Activated naive CD4-positive, alpha-beta T cell treated with anti-CD3 and anti-CD28 coated beads, Interleukin-2, amount 50 U/mL, for 72 hours (primary cell): ENCODE results near the gene ZNF174. TPM values are rescaled to one million over a fixed set of nuclear protein-coding genes. Genes with fewer than 3 reads are reported as not detected.

Experiments
- ATAC-seq, 2 donors: fragments of 150-1000 bp; cut with Tn5 transposase; 2 replicates each; pipeline ENCODE4 v1.10.0; 2021; ENCODE audit warnings: mild to moderate bottlenecking in 2 of 2, moderate library complexity in 2 of 2
- DNase-seq, 2 donors: peaks; one replicate each; pipeline ENCODE4 v3.0.0; 2021 to 2022; ENCODE audit warnings: low spot score in 2 of 2
- H3K27ac Mint-ChIP-seq, 2 donors: one replicate each; pipeline ENCODE4 v1.8.0; 2022; ENCODE audit warnings: mild to moderate bottlenecking in 2 of 2, mixed read lengths in 2 of 2
- H3K36me3 Mint-ChIP-seq, 2 donors: one replicate each; pipeline ENCODE4 v1.8.0; 2022; ENCODE audit warnings: mixed read lengths in 2 of 2
- H3K9me3 Mint-ChIP-seq, 2 donors: one replicate each; pipeline ENCODE4 v1.8.0; 2022; ENCODE audit warnings: mixed read lengths in 2 of 2
- total RNA-seq, 2 donors: library from RNA; stranded (reverse); gene quantifications; one replicate each; pipeline ENCODE4 v1.2.3, GENCODE V29; 2022

Gene ZNF174
- total RNA-seq, 2 donors from 2014 or later, result 5.2 to 7.7 TPM

DNA sequence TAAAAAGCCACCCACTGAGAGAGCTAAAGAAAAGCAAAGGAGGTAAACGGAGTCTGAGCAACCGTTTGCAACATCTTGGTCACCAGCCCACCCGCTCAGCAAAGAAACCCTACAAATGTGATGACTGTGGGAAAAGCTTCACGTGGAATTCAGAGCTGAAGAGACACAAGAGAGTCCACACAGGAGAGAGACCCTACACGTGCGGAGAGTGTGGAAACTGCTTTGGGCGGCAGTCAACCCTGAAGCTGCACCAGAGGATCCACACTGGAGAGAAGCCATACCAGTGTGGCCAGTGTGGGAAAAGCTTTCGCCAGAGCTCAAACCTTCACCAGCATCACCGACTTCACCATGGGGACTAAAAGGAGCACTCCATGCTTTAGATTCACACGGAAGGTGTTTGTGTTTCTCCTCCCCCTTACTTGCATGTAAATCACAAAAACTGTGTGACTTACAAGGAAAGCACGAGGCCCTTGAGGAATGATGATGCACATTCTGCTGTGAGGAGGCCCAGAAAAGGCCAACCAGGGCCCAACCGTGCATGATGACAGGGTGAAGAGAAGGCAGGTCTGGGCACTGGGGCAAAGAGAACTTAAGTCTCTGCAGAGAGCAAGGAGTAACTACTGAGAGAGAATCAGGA lies 7.7 kb downstream of the ZNF174 start:
- ATAC-seq, result no peak
- no peak overlapping the region for H3K27ac Mint-ChIP-seq
- DNase-seq, result no peak
- H3K9me3 Mint-ChIP-seq, result peaks cover 40 to 47% of the 10 kb centered on the region in 2 donors
- H3K36me3 Mint-ChIP-seq, result peaks cover 77 to 88% of the 10 kb centered on the region in 2 donors

GRCh38 chr16:3413730-3414379 lies 12.8 kb downstream of the ZNF174 start:
- Mint-ChIP-seq H3K27ac (no peak overlapping the region), H3K9me3 (peaks cover 25 to 36% of the 10 kb centered on the region in 2 donors)

DNA sequence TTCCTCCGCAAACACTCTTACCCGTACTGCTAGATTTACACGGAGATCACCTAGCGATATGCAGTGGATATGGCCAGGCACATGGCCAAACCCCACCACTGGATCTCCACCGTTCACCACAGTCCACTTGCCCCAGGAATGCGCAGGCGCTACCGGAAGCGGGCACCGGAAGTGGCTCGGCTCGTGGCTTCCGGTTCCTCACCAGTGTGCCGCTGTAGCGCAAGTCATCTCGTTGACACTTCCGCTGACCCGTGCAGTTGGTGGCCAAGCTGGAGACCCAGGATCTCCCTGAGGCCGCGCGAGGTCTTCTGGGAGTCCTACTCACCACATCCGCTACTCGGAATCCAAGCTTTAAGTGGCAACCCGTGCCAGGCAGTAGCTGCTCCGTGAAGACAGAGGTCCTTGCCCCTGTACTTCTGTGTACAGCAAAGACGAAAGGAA lies 30.8 kb downstream of the ZNF174 start:
- ATAC-seq (peak; percentile 96 to 99), DNase-seq (peak; percentile 51 to 81)
- peak overlapping the region in 1 of 2 donors; percentile 73 for H3K27ac Mint-ChIP-seq
- H3K9me3 Mint-ChIP-seq, result peaks cover 4% of the 10 kb centered on the region in 2 donors
- H3K36me3 Mint-ChIP-seq, result peaks cover 17 to 19% of the 10 kb centered on the region in 2 donors

More at GRCh38 chr16:3413730-3414379, 12.8 kb downstream of the ZNF174 start:
- no peak for DNase-seq
- ATAC-seq, result no peak
- H3K36me3 Mint-ChIP-seq, result peaks cover 41 to 67% of the 10 kb centered on the region in 2 donors

- Mint-ChIP-seq H3K9me3 (peaks cover 4% of the 10 kb centered on the region in 2 donors), H3K27ac (peak overlapping the region in 1 of 2 donors; percentile 15), H3K36me3 (peaks cover 22 to 34% of the 10 kb centered on the region in 2 donors)
- DNase-seq (no peak), ATAC-seq (no peak)
Observed at GRCh38 chr16:3434373-3434772, 33.4 kb downstream of the ZNF174 start.

GRCh38 chr16:3439637-3440036 lies 38.6 kb downstream of the ZNF174 start:
- no peak for ATAC-seq
- H3K36me3 Mint-ChIP-seq, result peaks cover 21 to 53% of the 10 kb centered on the region in 2 donors
- H3K9me3 Mint-ChIP-seq, result peaks cover 5% of the 10 kb centered on the region in 2 donors
- no peak for DNase-seq
- no peak overlapping the region for H3K27ac Mint-ChIP-seq

GRCh38 chr16:3443108-3444031 lies 42.4 kb downstream of the ZNF174 start, which contains the start of the genes NAA60 and ZNF597:
Gene NAA60 (plus strand): TSS chr16:3443680. CDS start chr16:3476228, 32,548 bp downstream.
Gene ZNF597 (minus strand): TSS chr16:3443504. CDS start chr16:3443153, 351 bp downstream.
- DNase-seq (peak; percentile 68 to 89), ATAC-seq (peak; percentile 95)
- Mint-ChIP-seq H3K27ac (peak within 1 kb of the TSS; percentile 90 to 97), H3K9me3 (peaks cover 5% of the 10 kb centered on the region in 2 donors), H3K36me3 (peaks cover 16 to 42% of the 10 kb centered on the region in 2 donors)

- H3K27ac Mint-ChIP-seq, result peak overlapping the region; percentile 90 to 97
- peak in 1 of 2 donors; percentile 59 for DNase-seq
- peaks cover 5% of the 10 kb centered on the region in 2 donors for H3K9me3 Mint-ChIP-seq
Observed at GRCh38 chr16:3444032-3444388, 43.0 kb downstream of the ZNF174 start.

DNA sequence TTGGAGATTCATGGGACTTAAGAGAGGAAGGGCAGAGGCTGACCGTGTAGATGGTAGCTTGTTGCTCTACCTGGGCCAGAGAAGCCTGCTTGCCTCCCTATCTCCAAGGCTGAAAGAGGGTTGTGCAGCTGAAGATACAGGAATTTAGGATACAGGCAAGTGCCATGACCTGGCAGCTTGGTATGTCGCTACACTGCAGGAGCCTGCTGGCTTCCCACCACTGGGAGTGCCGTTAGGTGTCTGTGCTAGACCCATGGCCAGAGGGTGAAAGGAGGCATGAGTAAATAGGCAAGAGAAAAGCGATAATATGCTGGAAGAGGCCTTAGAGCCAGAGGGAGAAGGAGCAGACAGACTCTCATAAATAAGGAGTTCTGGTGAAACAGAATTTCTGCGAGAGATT lies 53.1 kb downstream of the ZNF174 start:
- no peak for ATAC-seq
- Mint-ChIP-seq H3K27ac (peak overlapping the region; percentile 11 to 48), H3K9me3 (no peaks in the 10 kb centered on the region)

More at GRCh38 chr16:3444032-3444388, 43.0 kb downstream of the ZNF174 start:
- ATAC-seq, result peak; percentile 73 to 78
- peaks cover 16 to 42% of the 10 kb centered on the region in 2 donors for H3K36me3 Mint-ChIP-seq

DNA sequence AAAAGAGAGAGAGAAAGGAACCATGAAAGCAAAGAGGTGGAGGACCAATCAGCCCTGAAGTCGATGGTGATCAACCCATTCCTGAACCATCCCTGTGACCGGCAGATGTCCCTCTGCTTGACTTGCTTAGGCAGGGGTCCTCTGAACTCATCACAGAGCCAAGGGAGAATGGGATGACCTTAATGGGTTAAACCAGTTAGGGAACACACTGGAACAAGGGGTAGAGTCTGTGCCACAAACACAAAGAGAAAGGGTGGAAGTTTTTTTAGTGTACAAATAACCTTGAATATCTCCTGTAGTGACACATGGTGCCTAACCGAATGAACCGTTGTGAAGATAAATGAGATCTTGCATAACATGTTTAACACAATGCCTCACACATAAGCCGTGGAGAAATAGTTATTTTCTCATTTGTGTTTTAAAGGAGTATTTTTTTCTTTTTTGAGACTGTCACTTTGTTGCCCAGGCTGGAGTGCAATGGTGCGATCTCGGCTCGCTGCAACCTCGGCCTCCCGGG lies 53.7 kb downstream of the ZNF174 start:
- ATAC-seq, result no peak
- Mint-ChIP-seq H3K9me3 (no peaks in the 10 kb centered on the region), H3K36me3 (peaks cover 6 to 23% of the 10 kb centered on the region in 2 donors), H3K27ac (no peak overlapping the region)
- no peak for DNase-seq

More for the DNA sequence above, 53.1 kb downstream of the ZNF174 start:
- DNase-seq, result no peak
- peaks cover 6 to 24% of the 10 kb centered on the region in 2 donors for H3K36me3 Mint-ChIP-seq

- peak overlapping the region; percentile 89 to 92 for H3K27ac Mint-ChIP-seq
- no peaks in the 10 kb centered on the region for H3K9me3 Mint-ChIP-seq
- DNase-seq, result peak; percentile 90 to 91
- H3K36me3 Mint-ChIP-seq, result peaks cover 6 to 7% of the 10 kb centered on the region in 2 donors
- ATAC-seq, result peak; percentile 91 to 93
Observed at GRCh38 chr16:3457434-3458252, 56.6 kb downstream of the ZNF174 start.

DNA sequence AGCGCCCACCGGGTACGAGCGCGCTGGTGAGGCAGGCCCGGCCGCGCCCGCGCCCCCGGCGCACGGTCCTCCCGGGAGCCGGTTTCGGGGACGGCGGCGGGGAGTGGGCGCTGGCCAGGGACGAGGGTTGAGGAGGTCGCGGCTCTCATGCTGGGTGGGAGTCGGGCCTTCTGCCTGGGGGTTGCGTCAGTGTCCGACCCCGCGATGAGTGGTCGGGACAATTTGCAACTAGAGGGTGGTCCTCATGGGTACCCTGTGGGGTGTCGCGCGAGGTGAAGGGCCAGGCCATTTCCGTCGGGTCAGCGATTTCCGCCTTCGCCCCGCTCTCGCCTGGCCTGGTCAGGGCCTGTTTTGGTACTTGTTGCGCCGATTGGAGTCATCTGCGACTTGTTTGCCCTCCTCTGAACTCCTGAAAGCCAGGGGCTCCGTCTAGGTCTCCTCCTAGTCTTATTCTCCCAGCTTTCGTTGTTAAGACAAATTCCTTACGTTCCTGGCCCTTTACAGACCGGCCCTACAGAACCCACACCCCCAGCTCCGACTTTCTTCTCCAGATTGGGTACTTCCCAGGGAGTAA lies 57.4 kb downstream of the ZNF174 start:
- H3K9me3 Mint-ChIP-seq, result no peaks in the 10 kb centered on the region
- DNase-seq (peak in 1 of 2 donors; percentile 63), ATAC-seq (peak in 1 of 2 donors; percentile 11)
- peaks cover 6 to 7% of the 10 kb centered on the region in 2 donors for H3K36me3 Mint-ChIP-seq
- H3K27ac Mint-ChIP-seq, result peak overlapping the region; percentile 86 to 90

DNA sequence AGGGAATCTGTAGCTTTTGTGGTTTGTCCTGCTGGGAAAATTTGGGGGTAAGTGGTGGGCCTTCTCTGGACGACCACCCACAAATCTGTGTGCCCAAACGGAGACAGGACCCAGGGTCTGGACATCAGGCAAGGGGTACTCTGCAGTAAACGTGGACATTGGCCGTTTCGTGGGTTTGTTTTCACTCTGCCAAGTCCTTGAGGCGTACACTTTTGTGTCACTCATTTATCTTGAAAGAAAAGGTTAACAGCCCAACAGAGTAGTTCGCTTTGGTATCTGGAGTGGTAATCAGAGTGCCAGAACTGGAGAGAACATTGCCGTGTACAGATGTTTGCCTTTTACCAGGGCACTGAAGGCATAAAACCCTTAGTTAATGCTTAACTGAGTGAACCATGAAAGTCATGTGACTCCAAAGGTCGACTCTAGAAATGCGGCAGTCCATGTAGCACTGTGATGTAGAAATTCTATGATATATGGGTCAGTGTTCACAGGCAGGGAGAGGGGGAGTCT lies 57.9 kb downstream of the ZNF174 start:
- no peak for DNase-seq
- Mint-ChIP-seq H3K9me3 (no peaks in the 10 kb centered on the region), H3K36me3 (peaks cover 6 to 7% of the 10 kb centered on the region in 2 donors), H3K27ac (peak overlapping the region; percentile 86 to 90)
- ATAC-seq, result no peak
